ENCODE measurements around the gene ULK4.
"Not testable (repeated sequence)": the region's sequence is repeated elsewhere in the genome, so short reads cannot be mapped to it uniquely, and the experiment has no call there.

The ULK4 gene

DNA sequence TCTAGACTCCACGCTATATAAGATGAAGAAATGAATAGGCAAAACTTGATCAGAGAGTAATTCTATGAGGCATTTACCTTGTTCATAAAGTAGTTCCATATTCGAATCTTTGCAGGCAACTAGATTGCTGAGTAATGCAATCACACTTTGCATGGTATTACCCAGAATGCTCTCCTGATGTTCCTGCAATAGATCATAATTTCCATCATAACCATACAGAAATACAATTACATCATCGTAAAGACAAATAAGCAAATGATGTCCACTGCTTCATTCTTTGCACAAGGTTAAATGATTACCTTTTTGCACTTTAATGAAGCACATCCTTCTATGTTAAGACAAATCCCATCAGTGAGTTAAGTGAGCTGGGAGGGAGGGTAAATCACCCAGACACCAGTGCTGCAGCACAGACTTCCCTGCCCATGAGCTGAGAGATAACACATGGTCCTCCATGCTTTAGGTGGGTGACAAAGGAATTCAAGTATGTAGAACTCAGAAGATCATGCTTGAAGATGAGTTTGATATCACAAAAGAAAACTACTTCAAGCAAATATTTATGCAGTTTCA lies 395.9 kb downstream of the ULK4 start:
- DNase-seq, result no peak

- DNase-seq, result no peak
Observed at GRCh38 chr3:41565003-41565402, 396.9 kb downstream of the ULK4 start.

DNA sequence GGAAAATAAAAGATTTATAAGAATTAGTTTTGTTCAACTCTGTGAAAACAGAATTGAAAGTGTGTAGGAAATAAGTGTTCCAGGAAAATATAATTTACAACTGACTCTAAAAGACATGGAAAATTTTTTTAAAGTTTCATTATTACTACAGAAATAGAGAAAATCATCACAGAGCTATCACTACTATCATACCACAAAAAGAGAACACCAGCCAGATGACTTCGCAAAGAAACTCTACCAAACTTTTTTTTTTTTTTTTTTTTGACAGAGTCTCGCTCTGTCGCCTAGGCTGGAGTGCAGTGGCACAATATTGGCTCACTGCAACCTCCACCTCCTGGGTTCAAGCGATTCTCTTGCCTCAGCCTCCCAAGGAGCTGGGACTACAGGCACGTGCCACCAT lies 405.7 kb downstream of the ULK4 start:
- not testable (repeated sequence) for DNase-seq

DNA sequence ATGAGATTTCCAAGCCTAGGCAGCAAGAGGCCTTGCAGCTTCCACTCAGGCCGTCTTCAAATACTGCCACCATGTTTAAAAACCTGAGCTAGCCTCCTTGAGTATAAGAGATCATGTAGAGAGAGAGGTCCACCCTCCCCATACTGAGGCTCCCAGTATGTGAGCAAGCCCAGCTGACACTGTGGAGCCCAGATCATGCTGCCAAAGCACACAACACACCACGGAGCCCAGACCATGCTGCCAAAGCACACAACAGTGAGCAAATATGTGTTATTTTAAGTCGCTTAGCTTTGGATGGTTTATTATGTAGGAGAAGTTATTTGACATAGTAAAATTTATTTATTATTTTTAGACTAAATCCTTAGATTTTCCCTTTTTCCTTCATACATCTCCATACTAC lies 428.9 kb downstream of the ULK4 start:
- DNase-seq, result no peak

- no peak for DNase-seq
Observed at GRCh38 chr3:41526995-41527573, 434.8 kb downstream of the ULK4 start.

- no peak for DNase-seq
Observed at GRCh38 chr3:41525303-41526064, 436.4 kb downstream of the ULK4 start.

- no peak for DNase-seq
Observed at GRCh38 chr3:41523897-41524296, 438.0 kb downstream of the ULK4 start.

GRCh38 chr3:41522612-41523011 lies 439.3 kb downstream of the ULK4 start:
- DNase-seq, result no peak

GRCh38 chr3:41521010-41521655 lies 440.8 kb downstream of the ULK4 start:
- DNase-seq, result no peak

DNA sequence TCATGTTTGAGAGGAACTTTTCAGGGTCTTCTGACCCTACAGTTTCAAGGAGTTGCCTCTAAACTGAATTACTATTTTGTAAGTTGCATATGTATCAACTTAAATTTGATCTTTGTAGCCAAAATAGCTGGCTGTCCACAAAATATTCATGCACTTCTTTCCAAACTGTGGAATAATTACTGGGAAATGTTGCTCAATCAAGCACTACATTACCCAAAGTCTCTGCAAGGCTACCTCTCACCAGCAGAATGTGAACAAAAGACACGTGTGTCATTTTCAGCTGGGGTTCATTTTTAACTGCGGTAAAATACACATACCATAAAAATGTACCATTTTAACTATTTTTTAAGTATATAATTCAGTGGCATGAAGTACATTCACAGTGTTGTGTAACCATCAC lies 442.2 kb downstream of the ULK4 start:
- no peak for DNase-seq

GRCh38 chr3:41518626-41519025 lies 443.3 kb downstream of the ULK4 start:
- DNase-seq, result no peak

GRCh38 chr3:41508063-41508696 lies 453.7 kb downstream of the ULK4 start:
- DNase-seq, result no peak

- DNase-seq, result no peak
Observed at GRCh38 chr3:41507336-41508062, 454.4 kb downstream of the ULK4 start.

- DNase-seq, result no peak
Observed at GRCh38 chr3:41503998-41504623, 457.8 kb downstream of the ULK4 start.

DNA sequence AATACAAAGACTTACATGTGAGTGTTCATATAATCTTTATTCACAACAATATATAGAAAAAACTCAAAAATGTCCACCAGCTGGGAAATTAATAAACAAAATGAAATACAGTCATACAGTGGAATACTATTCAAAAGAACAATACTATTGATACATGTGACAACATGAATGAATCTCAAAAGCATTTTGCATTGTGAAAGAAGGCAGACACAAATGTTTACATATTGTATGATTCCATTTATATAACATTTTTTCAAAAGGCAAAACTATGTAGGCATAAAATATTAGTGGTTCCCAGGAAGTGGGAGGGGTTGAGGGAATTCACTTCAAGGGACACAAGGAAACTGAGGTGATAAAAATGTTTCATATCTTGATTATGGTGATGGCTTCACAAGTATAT lies 459.4 kb downstream of the ULK4 start:
- no peak for DNase-seq

DNA sequence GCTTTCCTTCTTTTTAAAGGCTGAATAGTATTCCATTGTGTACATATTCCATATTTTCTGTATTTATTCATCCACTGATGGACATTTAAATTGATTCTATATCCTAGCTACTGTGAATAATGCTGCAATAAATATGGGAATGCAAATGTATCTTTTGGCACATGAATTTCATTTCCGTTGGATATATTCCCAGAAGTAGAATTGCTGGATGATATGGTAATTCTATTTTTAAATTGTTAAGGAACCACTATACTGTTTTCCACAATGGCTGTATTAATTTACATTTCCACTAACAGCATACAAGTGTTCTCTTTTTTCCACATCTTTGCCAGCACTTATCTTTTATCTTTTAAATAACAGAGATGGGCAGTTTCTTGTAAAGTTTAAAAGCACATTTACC lies 459.9 kb downstream of the ULK4 start:
- no peak for DNase-seq

DNA sequence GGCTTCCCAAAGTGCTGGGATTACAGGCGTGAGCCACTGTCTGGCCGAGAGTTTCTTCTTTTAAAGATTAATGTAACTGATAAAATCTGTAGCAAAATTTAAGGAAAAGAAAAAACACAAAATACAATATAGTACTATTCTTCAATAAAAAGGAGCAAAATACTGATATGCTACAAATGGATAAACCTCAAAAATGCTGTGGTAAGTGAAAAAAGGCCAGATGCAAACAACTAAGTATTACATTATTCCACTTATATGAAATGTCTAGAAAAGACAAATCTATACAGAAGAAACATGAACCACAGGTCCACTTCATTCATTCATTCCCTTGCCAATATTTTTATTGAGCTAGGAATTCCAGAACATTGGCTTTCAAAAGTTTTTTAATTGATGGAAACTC lies 463.1 kb downstream of the ULK4 start:
- DNase-seq, result no peak

GRCh38 chr3:41490360-41490759 lies 471.5 kb downstream of the ULK4 start:
- no peak for DNase-seq

DNA sequence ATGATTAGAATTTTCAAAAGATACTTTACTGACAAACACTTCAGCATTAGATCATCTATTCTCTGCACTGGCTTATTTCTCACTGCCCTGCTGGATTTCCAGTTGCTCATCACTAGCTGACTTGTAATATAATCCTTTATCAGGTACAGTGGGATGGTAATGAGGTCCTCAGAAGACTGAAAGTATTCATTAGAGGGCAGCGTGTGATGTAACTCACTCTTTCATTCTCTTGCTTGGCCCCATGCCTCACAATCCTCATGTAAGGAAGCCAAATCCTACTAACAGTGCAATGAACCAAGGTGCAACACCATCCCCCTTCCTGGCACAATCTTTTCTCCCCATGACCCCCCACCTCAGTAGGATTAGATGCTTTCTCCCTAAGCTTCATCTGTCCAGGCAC lies 472.7 kb downstream of the ULK4 start:
- no peak for DNase-seq

- no peak for DNase-seq
Observed at GRCh38 chr3:41488501-41488900, 473.4 kb downstream of the ULK4 start.

DNA sequence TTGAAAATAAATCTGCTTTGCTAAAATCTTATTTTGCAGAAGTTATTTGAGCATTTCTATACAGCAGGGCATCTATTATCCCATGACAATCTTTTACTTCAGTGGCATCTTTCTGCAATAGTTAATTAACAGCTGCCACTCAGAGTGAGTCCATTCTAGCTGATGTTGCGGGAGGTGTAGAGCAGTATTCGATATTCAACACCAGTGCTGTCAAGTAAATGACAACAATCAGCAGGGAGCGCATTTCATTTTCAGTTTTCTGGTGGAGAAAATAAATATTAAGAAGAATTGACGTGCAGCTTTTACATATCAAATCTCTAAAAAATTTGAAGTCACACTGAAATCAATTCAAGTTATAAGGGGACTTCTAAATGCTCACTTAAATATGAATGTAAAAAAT lies 476.4 kb downstream of the ULK4 start:
- DNase-seq, result no peak

DNA sequence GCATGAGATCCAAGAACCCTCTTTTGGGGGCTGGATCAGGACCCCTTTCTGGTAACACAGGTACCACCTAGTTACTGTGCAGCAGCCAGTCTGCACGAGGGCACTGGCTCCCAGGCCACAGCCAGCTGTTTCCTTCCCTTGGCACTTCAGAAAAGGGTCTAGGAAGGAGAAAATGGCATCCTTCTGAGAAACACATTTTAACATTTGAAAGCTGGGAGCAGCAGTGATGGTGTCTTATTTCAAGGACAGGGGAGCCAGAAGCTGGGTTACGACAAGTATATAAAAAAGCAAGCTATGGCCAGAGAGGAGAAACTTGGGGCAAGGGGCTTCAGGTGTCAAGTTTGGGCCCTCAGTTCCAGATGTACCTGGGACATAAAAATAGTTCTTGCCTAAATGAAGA lies 479.8 kb downstream of the ULK4 start:
- DNase-seq, result no peak
